Kidney glomerular epithelial cell (primary cell): ENCODE data around the gene IRF2.

ENCODE experiments used
- DNase-seq: peaks from one replicate; lab custom pipeline; 2025; lab: John Stamatoyannopoulos, UW

The IRF2 gene

GRCh38 chr4:184474263-184475095, at the start of gene IRF2:
TSS of gene IRF2 (minus strand) at chr4:184474550. CDS start at chr4:184429064, 45,486 bp downstream.
- DNase-seq, result peak; percentile 94

- DNase-seq, result no peak
These were observed 41.3 kb upstream of the IRF2 start for GRCh38 chr4:184515606-184516005.

- DNase-seq, result peak; percentile 75
These were observed 40.0 kb upstream of the IRF2 start for GRCh38 chr4:184514121-184514988.

- DNase-seq, result no peak
These were observed 39.4 kb upstream of the IRF2 start for GRCh38 chr4:184513802-184514120.

GRCh38 chr4:184511156-184511555, 36.8 kb upstream of the IRF2 start:
- DNase-seq, result no peak

- no peak for DNase-seq
These were observed 36.1 kb upstream of the IRF2 start for GRCh38 chr4:184510401-184510800.

- DNase-seq, result no peak
These were observed 32.3 kb upstream of the IRF2 start for GRCh38 chr4:184506527-184507121.

GRCh38 chr4:184504385-184504784, 30.0 kb upstream of the IRF2 start:
- no peak for DNase-seq

- DNase-seq, result no peak
These were observed 29.5 kb upstream of the IRF2 start for GRCh38 chr4:184503869-184504300.

GRCh38 chr4:184500748-184501589, 26.6 kb upstream of the IRF2 start:
- DNase-seq, result no peak

- DNase-seq, result no peak
These were observed 25.6 kb upstream of the IRF2 start for GRCh38 chr4:184499996-184500395.

GRCh38 chr4:184498598-184498997, 24.2 kb upstream of the IRF2 start:
- DNase-seq, result no peak

GRCh38 chr4:184489771-184490170, 15.4 kb upstream of the IRF2 start:
- no peak for DNase-seq

GRCh38 chr4:184487503-184487902, 13.2 kb upstream of the IRF2 start:
- DNase-seq, result no peak

- DNase-seq, result no peak
These were observed 10.9 kb upstream of the IRF2 start for GRCh38 chr4:184485279-184485678.

- DNase-seq, result no peak
These were observed 7.2 kb upstream of the IRF2 start for GRCh38 chr4:184481544-184481943.

- DNase-seq, result no peak
These were observed 5.2 kb upstream of the IRF2 start for GRCh38 chr4:184479516-184479950.

- no peak for DNase-seq
These were observed 3.0 kb upstream of the IRF2 start for GRCh38 chr4:184477201-184477999.

GRCh38 chr4:184476695-184477094, 2.3 kb upstream of the IRF2 start:
- DNase-seq, result no peak

GRCh38 chr4:184475498-184475897, 1.1 kb upstream of the IRF2 start:
- DNase-seq, result no peak

- peak; percentile 52 for DNase-seq
These were observed 729 bp upstream of the IRF2 start for GRCh38 chr4:184475096-184475461.
